H54 (cell line): ENCODE measurements around the gene FOSB.

Source experiments
- DNase-seq: peaks from one replicate; pipeline ENCODE4 v3.0.0; 2011; ENCODE audit warnings: low spot score, mixed read lengths; ENCODE audit not compliant: insufficient read length
- FAIRE-seq: peaks from 3 replicates; lab custom pipeline; 2011; peaks lifted over from hg19 to GRCh38; lab: Jason Lieb, UNC
- POLR2A ChIP-seq: IDR thresholded peaks from 2 replicates; pipeline ENCODE4 v1.6.1; 2011; ENCODE audit warnings: low read depth, mild to moderate bottlenecking, low read length

The FOSB gene

DNA sequence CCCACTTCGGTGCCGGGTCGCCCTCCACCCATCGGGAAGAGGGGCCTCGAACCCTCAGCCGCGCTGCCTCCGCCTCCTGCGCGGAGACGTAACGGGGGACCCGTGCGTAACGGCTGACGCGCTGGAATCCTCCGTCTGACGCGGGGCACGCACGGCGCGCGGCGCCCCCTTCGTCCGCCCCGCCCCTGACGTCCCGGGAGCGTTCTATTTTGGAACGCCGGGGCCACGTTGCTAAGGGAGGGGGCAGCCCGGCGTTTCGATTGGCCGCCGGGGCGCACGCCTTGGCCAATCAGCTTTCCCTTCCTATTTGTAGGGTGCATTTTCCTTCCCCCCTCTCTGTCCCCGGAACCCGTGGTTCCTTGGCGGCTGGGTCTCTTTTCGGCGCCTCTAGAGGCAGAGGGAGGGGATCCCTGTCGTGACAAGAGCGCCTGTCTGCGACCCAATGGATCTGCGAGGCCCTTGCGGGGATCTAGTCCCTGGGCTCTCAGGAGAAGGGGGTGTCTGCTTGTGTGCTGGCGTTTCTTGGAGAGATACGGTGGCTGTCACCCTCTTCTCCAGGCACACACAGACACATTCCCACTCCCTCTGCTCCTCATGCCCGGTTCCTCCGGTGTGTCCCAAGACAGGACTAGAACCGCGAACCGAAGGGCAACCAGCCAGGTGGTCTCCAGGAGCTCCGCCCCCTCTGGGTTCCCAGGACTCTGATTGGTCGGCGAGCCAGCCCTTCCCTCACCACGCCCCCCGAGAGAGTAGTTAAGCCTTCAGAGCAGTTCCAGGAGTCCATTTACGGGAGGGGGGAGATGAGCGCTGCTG is 1.5 kb downstream of the FOSB start:
- peak; percentile 45 for DNase-seq

GRCh38 chr19:45469945-45470761 is 2.4 kb downstream of the FOSB start:
- FAIRE-seq = no peak
- DNase-seq = no peak
- no peak for TF ChIP-seq POLR2A

More for the DNA sequence above, 1.5 kb downstream of the FOSB start:
- peak; percentile 70 for FAIRE-seq
- no peak for TF ChIP-seq POLR2A

DNA sequence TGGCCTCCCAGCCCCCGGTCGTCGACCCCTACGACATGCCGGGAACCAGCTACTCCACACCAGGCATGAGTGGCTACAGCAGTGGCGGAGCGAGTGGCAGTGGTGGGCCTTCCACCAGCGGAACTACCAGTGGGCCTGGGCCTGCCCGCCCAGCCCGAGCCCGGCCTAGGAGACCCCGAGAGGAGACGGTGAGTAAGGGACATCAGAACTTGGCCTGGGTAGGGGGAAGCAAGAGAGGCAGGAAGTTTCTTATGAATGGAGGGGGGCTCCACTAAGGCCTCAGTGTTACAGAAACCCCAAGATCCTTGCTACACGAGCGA is 2.9 kb downstream of the FOSB start:
- TF ChIP-seq POLR2A = no peak
- FAIRE-seq = no peak
- DNase-seq = no peak

GRCh38 chr19:45471111-45471930 is 3.5 kb downstream of the FOSB start:
- FAIRE-seq (no peak), DNase-seq (no peak)
- TF ChIP-seq POLR2A = no peak

- DNase-seq (no peak), FAIRE-seq (no peak)
- TF ChIP-seq POLR2A = no peak
These were observed 4.3 kb downstream of the FOSB start for GRCh38 chr19:45471931-45472562.

DNA sequence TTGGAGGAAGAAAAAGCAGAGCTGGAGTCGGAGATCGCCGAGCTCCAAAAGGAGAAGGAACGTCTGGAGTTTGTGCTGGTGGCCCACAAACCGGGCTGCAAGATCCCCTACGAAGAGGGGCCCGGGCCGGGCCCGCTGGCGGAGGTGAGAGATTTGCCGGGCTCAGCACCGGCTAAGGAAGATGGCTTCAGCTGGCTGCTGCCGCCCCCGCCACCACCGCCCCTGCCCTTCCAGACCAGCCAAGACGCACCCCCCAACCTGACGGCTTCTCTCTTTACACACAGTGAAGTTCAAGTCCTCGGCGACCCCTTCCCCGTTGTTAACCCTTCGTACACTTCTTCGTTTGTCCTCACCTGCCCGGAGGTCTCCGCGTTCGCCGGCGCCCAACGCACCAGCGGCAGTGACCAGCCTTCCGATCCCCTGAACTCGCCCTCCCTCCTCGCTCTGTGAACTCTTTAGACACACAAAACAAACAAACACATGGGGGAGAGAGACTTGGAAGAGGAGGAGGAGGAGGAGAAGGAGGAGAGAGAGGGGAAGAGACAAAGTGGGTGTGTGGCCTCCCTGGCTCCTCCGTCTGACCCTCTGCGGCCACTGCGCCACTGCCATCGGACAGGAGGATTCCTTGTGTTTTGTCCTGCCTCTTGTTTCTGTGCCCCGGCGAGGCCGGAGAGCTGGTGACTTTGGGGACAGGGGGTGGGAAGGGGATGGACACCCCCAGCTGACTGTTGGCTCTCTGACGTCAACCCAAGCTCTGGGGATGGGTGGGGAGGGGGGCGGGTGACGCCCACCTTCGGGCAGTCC is 5.0 kb downstream of the FOSB start:
- DNase-seq = no peak
- no peak for TF ChIP-seq POLR2A
- no peak for FAIRE-seq

DNA sequence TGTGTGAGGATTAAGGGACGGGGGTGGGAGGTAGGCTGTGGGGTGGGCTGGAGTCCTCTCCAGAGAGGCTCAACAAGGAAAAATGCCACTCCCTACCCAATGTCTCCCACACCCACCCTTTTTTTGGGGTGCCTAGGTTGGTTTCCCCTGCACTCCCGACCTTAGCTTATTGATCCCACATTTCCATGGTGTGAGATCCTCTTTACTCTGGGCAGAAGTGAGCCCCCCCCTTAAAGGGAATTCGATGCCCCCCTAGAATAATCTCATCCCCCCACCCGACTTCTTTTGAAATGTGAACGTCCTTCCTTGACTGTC is 5.5 kb downstream of the FOSB start:
- no peak for TF ChIP-seq POLR2A
- FAIRE-seq (no peak), DNase-seq (no peak)

GRCh38 chr19:45473682-45474605 is 6.1 kb downstream of the FOSB start:
- FAIRE-seq (no peak), DNase-seq (no peak)
- TF ChIP-seq POLR2A = no peak

GRCh38 chr19:45474606-45475521 is 7.1 kb downstream of the FOSB start:
- no peak for TF ChIP-seq POLR2A
- FAIRE-seq = no peak
- DNase-seq = no peak

DNA sequence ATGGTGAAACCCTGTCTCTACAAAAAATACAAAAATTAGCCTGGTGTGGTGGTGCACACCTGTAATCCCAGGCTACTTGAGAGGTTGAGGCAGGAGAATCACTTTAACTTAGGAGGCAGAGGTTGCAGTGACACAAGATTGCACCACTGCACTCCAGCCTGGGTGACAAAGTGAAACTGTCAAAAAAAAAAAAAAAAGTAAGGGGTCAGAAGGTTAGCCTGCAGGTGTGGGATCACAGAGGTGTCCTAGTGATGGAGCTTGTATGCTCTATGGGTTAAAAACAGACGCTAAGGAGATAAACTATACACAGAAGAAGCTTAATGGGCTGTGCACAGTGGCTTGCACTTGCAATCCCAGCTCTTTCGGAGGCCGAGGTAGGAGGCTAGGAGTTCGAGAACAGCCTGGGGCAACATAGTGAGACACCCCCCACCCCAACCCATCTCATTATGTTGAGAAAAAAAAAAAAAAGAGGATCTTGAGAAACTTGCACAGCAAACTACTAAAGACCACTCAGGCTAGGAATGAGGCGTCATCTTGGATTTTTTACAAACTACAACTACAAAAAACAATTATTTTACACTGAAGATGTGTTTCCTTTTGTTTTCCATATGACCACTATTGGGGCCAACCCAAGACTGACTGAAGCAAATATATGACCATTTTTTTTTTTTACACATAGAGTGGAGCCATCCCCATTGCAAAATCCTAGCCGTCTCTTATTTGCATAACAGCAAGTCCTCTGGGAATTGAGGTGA is 7.9 kb downstream of the FOSB start:
- DNase-seq = no peak
- FAIRE-seq = no peak
- TF ChIP-seq POLR2A = no peak

GRCh38 chr19:45476304-45476703 is 8.5 kb downstream of the FOSB start:
- no peak for TF ChIP-seq POLR2A
- DNase-seq (no peak), FAIRE-seq (no peak)
